Activated T-helper 1 cell treated with anti-CD3 and anti-CD28 coated beads, Interleukin-12 subunit alpha, Interleukin-12 subunit beta, Interleukin-2, Interleukin-4 antibody, amounts not matched to agents 30 ng/mL and 10 ng/mL and 1 ng/mL, durations not matched to agents 14 hours and 24 hours and 36 hours (primary cell): Measurements from ENCODE around the gene PLAA. TPM values are rescaled to one million over a fixed set of nuclear protein-coding genes. Genes with fewer than 3 reads are reported as not detected.
"Not testable (repeated sequence)": the region's sequence is repeated elsewhere in the genome, so short reads cannot be mapped to it uniquely, and the experiment has no call there.

ENCODE experiments used
- DNase-seq: peaks from one replicate; pipeline ENCODE4 v3.0.0; 2021; ENCODE audit warnings: low spot score
- H3K27ac Mint-ChIP-seq: one replicate; pipeline ENCODE4 v1.8.0; 2021; ENCODE audit warnings: mild to moderate bottlenecking, mixed read lengths
- H3K27me3 Mint-ChIP-seq: one replicate; pipeline ENCODE4 v1.8.0; 2022; ENCODE audit warnings: mild to moderate bottlenecking, moderate library complexity, mixed read lengths; ENCODE audit not compliant: insufficient read depth
- H3K36me3 Mint-ChIP-seq: one replicate; pipeline ENCODE4 v1.8.0; 2021; ENCODE audit warnings: low read depth, mixed read lengths
- H3K4me1 Mint-ChIP-seq: one replicate; pipeline ENCODE4 v1.8.0; 2021; ENCODE audit warnings: low read depth, mixed read lengths
- H3K4me3 Mint-ChIP-seq: one replicate; pipeline ENCODE4 v1.8.0; 2021; ENCODE audit warnings: mild to moderate bottlenecking, moderate library complexity, mixed read lengths
- H3K9me3 Mint-ChIP-seq: one replicate; pipeline ENCODE4 v1.8.0; 2021; ENCODE audit warnings: mixed read lengths
- intact Hi-C: fragments of 100-400 bp; cut with micrococcal nuclease; formaldehyde crosslinking; loops from one replicate; pipeline ENCODE4 v1.15.1; 2024
- total RNA-seq: library from RNA; stranded (reverse); gene quantifications from 2 replicates; pipeline ENCODE4 v1.2.3, GENCODE V29; 2022

Gene PLAA
- total RNA-seq, 1 donor from 2014 or later = 46.9 TPM

- Mint-ChIP-seq H3K4me1 (no peaks in the 10 kb centered on the region), H3K36me3 (peaks cover 33% of the 10 kb centered on the region), H3K4me3 (no peak overlapping the region), H3K27ac (no peak overlapping the region), H3K27me3 (no peaks in the 10 kb centered on the region), H3K9me3 (no peaks in the 10 kb centered on the region)
- intact Hi-C loops = no loop called here
- DNase-seq = no peak
Observed at GRCh38 chr9:26904671-26905070, 42.4 kb downstream of the PLAA start.

- peaks cover 30% of the 10 kb centered on the region for H3K36me3 Mint-ChIP-seq
- H3K4me1 Mint-ChIP-seq = no peaks in the 10 kb centered on the region
- H3K4me3 Mint-ChIP-seq = no peak overlapping the region
- intact Hi-C loops = no loop called here
- H3K27me3 Mint-ChIP-seq = no peaks in the 10 kb centered on the region
- no peak for DNase-seq
- H3K9me3 Mint-ChIP-seq = no peaks in the 10 kb centered on the region
- H3K27ac Mint-ChIP-seq = peak overlapping the region; percentile 2
Observed at GRCh38 chr9:26904070-26904469, 43.0 kb downstream of the PLAA start.

GRCh38 chr9:26893030-26893676, 53.9 kb downstream of the PLAA start:
- H3K36me3 Mint-ChIP-seq = peaks cover 8% of the 10 kb centered on the region
- no peaks in the 10 kb centered on the region for H3K9me3 Mint-ChIP-seq
- no peak for DNase-seq
- H3K27me3 Mint-ChIP-seq = no peaks in the 10 kb centered on the region
- intact Hi-C loops = loop anchor here (5.0 kb wide), 2 partner anchors 384 to 474 kb away; no protein-coding TSS in a partner anchor
- peak overlapping the region; percentile 96 for H3K4me3 Mint-ChIP-seq
- H3K27ac Mint-ChIP-seq = peak overlapping the region; percentile 100
- peaks cover 31% of the 10 kb centered on the region for H3K4me1 Mint-ChIP-seq

GRCh38 chr9:26892251-26893029, 54.6 kb downstream of the PLAA start, which contains the start of gene CAAP1:
TSS of gene CAAP1 (minus strand) at chr9:26892802. CDS start at chr9:26892715, 87 bp downstream.
- peaks cover 9% of the 10 kb centered on the region for H3K36me3 Mint-ChIP-seq
- H3K27ac Mint-ChIP-seq = peak within 1 kb of the TSS; percentile 100
- H3K27me3 Mint-ChIP-seq = no peaks in the 10 kb centered on the region
- DNase-seq = peak; percentile 88
- peaks cover 35% of the 10 kb centered on the region for H3K4me1 Mint-ChIP-seq
- no peaks in the 10 kb centered on the region for H3K9me3 Mint-ChIP-seq
- intact Hi-C loops = loop anchor here (1.0 to 5.0 kb wide), 5 partner anchors 55 to 681 kb away; partner anchors contain the start of genes C9orf72, IFT74 and PLAA
- peak within 1 kb of the TSS; percentile 96 for H3K4me3 Mint-ChIP-seq

- H3K27ac Mint-ChIP-seq = peak overlapping the region; percentile 100
- peaks cover 9% of the 10 kb centered on the region for H3K36me3 Mint-ChIP-seq
- H3K4me3 Mint-ChIP-seq = peak overlapping the region; percentile 96
- no peak for DNase-seq
- no peaks in the 10 kb centered on the region for H3K27me3 Mint-ChIP-seq
- H3K4me1 Mint-ChIP-seq = peaks cover 35% of the 10 kb centered on the region
- no peaks in the 10 kb centered on the region for H3K9me3 Mint-ChIP-seq
- intact Hi-C loops = loop anchor here (1.0 to 5.0 kb wide), 5 partner anchors 56 to 682 kb away; partner anchors contain the start of genes C9orf72, IFT74 and PLAA
Observed at GRCh38 chr9:26891726-26892125, 55.3 kb downstream of the PLAA start.

- no peaks in the 10 kb centered on the region for H3K27me3 Mint-ChIP-seq
- H3K4me3 Mint-ChIP-seq = no peak overlapping the region
- peak overlapping the region; percentile 2 for H3K27ac Mint-ChIP-seq
Observed at GRCh38 chr9:26888271-26888670, 58.8 kb downstream of the PLAA start.

GRCh38 chr9:26882154-26882553, 64.9 kb downstream of the PLAA start:
- intact Hi-C loops = no loop called here
- Mint-ChIP-seq H3K4me1 (no peaks in the 10 kb centered on the region), H3K27me3 (no peaks in the 10 kb centered on the region), H3K4me3 (no peak overlapping the region), H3K9me3 (peaks cover 4% of the 10 kb centered on the region), H3K36me3 (peaks cover 49% of the 10 kb centered on the region), H3K27ac (no peak overlapping the region)
- no peak for DNase-seq

More at GRCh38 chr9:26888271-26888670, 58.8 kb downstream of the PLAA start:
- H3K4me1 Mint-ChIP-seq = peaks cover 34% of the 10 kb centered on the region
- intact Hi-C loops = no loop called here
- no peaks in the 10 kb centered on the region for H3K9me3 Mint-ChIP-seq
- peaks cover 15% of the 10 kb centered on the region for H3K36me3 Mint-ChIP-seq
- no peak for DNase-seq

GRCh38 chr9:26880262-26880661, 66.8 kb downstream of the PLAA start:
- no peaks in the 10 kb centered on the region for H3K27me3 Mint-ChIP-seq
- no peak overlapping the region for H3K4me3 Mint-ChIP-seq
- H3K27ac Mint-ChIP-seq = no peak overlapping the region
- DNase-seq = no peak
- H3K36me3 Mint-ChIP-seq = peaks cover 50% of the 10 kb centered on the region
- peaks cover 4% of the 10 kb centered on the region for H3K9me3 Mint-ChIP-seq
- H3K4me1 Mint-ChIP-seq = no peaks in the 10 kb centered on the region
- intact Hi-C loops = no loop called here

GRCh38 chr9:26875155-26875554, 71.9 kb downstream of the PLAA start:
- peaks cover 28% of the 10 kb centered on the region for H3K36me3 Mint-ChIP-seq
- H3K27ac Mint-ChIP-seq, intact Hi-C loops, H3K4me1 Mint-ChIP-seq, H3K4me3 Mint-ChIP-seq, H3K27me3 Mint-ChIP-seq, DNase-seq, H3K9me3 Mint-ChIP-seq: not testable (repeated sequence)

- Mint-ChIP-seq H3K27ac (no peak overlapping the region), H3K9me3 (no peaks in the 10 kb centered on the region), H3K4me1 (no peaks in the 10 kb centered on the region), H3K4me3 (no peak overlapping the region), H3K27me3 (no peaks in the 10 kb centered on the region), H3K36me3 (peaks cover 12% of the 10 kb centered on the region)
- intact Hi-C loops = no loop called here
- no peak for DNase-seq
Observed at GRCh38 chr9:26870292-26870691, 76.8 kb downstream of the PLAA start.

- no peaks in the 10 kb centered on the region for H3K27me3 Mint-ChIP-seq
- H3K4me1 Mint-ChIP-seq = no peaks in the 10 kb centered on the region
- H3K27ac Mint-ChIP-seq = no peak overlapping the region
- no peak for DNase-seq
- no peaks in the 10 kb centered on the region for H3K9me3 Mint-ChIP-seq
- intact Hi-C loops = no loop called here
- H3K36me3 Mint-ChIP-seq = peaks cover 8% of the 10 kb centered on the region
- H3K4me3 Mint-ChIP-seq = no peak overlapping the region
Observed at GRCh38 chr9:26863074-26863473, 84.0 kb downstream of the PLAA start.

GRCh38 chr9:26856413-26857032, 90.5 kb downstream of the PLAA start:
- intact Hi-C loops = loop anchor here (1.0 to 5.0 kb wide), 2 partner anchors 112 to 524 kb away; no protein-coding TSS in a partner anchor
- H3K9me3 Mint-ChIP-seq = no peaks in the 10 kb centered on the region
- H3K36me3 Mint-ChIP-seq = peaks cover 17% of the 10 kb centered on the region
- no peak overlapping the region for H3K4me3 Mint-ChIP-seq
- no peak overlapping the region for H3K27ac Mint-ChIP-seq
- no peaks in the 10 kb centered on the region for H3K4me1 Mint-ChIP-seq
- DNase-seq = no peak
- H3K27me3 Mint-ChIP-seq = no peaks in the 10 kb centered on the region
